ENCODE data around the gene SIRPD.

The SIRPD gene

GRCh38 chr20:1489764-1490436 lies 67.6 kb downstream of the SIRPD start (continued):
- TF ChIP-seq, protein P1, sequence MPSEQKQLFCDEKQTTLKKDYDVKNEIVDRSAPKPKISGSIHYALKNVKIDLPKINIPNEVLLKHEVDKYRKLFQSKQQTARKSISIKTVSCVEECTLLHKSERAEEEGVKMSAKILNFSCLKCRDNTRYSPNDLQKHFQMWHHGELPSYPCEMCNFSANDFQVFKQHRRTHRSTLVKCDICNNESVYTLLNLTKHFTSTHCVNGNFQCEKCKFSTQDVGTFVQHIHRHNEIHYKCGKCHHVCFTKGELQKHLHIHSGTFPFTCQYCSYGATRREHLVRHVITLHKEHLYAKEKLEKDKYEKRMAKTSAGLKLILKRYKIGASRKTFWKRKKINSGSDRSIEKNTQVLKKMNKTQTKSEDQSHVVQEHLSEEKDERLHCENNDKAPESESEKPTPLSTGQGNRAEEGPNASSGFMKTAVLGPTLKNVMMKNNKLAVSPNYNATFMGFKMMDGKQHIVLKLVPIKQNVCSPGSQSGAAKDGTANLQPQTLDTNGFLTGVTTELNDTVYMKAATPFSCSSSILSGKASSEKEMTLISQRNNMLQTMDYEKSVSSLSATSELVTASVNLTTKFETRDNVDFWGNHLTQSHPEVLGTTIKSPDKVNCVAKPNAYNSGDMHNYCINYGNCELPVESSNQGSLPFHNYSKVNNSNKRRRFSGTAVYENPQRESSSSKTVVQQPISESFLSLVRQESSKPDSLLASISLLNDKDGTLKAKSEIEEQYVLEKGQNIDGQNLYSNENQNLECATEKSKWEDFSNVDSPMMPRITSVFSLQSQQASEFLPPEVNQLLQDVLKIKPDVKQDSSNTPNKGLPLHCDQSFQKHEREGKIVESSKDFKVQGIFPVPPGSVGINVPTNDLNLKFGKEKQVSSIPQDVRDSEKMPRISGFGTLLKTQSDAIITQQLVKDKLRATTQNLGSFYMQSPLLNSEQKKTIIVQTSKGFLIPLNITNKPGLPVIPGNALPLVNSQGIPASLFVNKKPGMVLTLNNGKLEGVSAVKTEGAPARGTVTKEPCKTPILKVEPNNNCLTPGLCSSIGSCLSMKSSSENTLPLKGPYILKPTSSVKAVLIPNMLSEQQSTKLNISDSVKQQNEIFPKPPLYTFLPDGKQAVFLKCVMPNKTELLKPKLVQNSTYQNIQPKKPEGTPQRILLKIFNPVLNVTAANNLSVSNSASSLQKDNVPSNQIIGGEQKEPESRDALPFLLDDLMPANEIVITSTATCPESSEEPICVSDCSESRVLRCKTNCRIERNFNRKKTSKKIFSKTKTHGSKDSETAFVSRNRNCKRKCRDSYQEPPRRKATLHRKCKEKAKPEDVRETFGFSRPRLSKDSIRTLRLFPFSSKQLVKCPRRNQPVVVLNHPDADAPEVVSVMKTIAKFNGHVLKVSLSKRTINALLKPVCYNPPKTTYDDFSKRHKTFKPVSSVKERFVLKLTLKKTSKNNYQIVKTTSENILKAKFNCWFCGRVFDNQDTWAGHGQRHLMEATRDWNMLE (tag by site-specific recombination; conservative IDR thresholded peaks at IDR 0.05; ENCODE audit: low read depth) = no peak
- TF ChIP-seq MEIS1 (CRISPR knock-in tag; IDR thresholded peaks at IDR 0.05; ENCODE audit: borderline replicate concordance) (no peak), ZSCAN4 (tag by site-specific recombination; IDR thresholded peaks at IDR 0.05) (no peak), ZNF777 (tag by site-specific recombination; IDR thresholded peaks at IDR 0.05; ENCODE audit: borderline replicate concordance) (no peak), ZBTB48 (tag by site-specific recombination; IDR thresholded peaks at IDR 0.05) (no peak), ZNF529 (tag by site-specific recombination; IDR thresholded peaks at IDR 0.05; ENCODE audit: insufficient replicate concordance) (no peak), WT1 (tag by site-specific recombination; IDR thresholded peaks at IDR 0.05) (no peak), GLIS1 (tag by site-specific recombination; IDR thresholded peaks at IDR 0.05) (no peak), ZNF791 (tag by site-specific recombination; IDR thresholded peaks at IDR 0.05) (no peak), ZNF19 (tag by site-specific recombination; IDR thresholded peaks at IDR 0.05; ENCODE audit: low read depth) (no peak), ZNF24 (tag by site-specific recombination; IDR thresholded peaks at IDR 0.05) (no peak)

GRCh38 chr20:1489325-1489724 lies 68.2 kb downstream of the SIRPD start:
- Histone ChIP-seq H3K9me3 (ENCODE audit: control insufficient read depth, insufficient read depth, low read depth, low read length) (no peaks in the 10 kb centered on the region), H3K4me3 (ENCODE audit: low read depth, low read length) (no peak overlapping the region), H3K4me1 (ENCODE audit: control insufficient read depth, insufficient read depth, low read length) (peaks cover 6% of the 10 kb centered on the region), H3K27ac (ENCODE audit: extremely low read depth, low read depth, low read length) (no peak overlapping the region), H3K36me3 (ENCODE audit: control insufficient read depth in 2 of 2, insufficient read depth in 1 of 2, low read length in 2 of 2) (no peaks in the 10 kb centered on the region)
- ChIA-PET POLR2A (no interaction called here), CTCF (interaction anchor here (0.8 to 2.2 kb wide), 3 partner anchors 14 to 23 kb away, joined by 3 to 15 read pairs (median 5); partner anchors contain the start of gene NSFL1C)
- no peak for TF ChIP-seq ZNF747 (tag by site-specific recombination; IDR thresholded peaks at IDR 0.05)
- TF ChIP-seq, protein P2, sequence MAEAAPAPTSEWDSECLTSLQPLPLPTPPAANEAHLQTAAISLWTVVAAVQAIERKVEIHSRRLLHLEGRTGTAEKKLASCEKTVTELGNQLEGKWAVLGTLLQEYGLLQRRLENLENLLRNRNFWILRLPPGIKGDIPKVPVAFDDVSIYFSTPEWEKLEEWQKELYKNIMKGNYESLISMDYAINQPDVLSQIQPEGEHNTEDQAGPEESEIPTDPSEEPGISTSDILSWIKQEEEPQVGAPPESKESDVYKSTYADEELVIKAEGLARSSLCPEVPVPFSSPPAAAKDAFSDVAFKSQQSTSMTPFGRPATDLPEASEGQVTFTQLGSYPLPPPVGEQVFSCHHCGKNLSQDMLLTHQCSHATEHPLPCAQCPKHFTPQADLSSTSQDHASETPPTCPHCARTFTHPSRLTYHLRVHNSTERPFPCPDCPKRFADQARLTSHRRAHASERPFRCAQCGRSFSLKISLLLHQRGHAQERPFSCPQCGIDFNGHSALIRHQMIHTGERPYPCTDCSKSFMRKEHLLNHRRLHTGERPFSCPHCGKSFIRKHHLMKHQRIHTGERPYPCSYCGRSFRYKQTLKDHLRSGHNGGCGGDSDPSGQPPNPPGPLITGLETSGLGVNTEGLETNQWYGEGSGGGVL (tag by site-specific recombination; IDR thresholded peaks at IDR 0.05) = no peak
- no peak for TF ChIP-seq ZNF341 (tag by site-specific recombination; IDR thresholded peaks at IDR 0.05; ENCODE audit: low read depth)
- TF ChIP-seq ZNF629 (tag by site-specific recombination; IDR thresholded peaks at IDR 0.05) = no peak
- TF ChIP-seq SALL2 (tag by site-specific recombination; IDR thresholded peaks at IDR 0.05; ENCODE audit: borderline replicate concordance) = no peak
- no peak for TF ChIP-seq ZNF174 (tag by site-specific recombination; IDR thresholded peaks at IDR 0.05)
- TF ChIP-seq TCF7L2 (IDR thresholded peaks at IDR 0.05; ENCODE audit: borderline replicate concordance, low read depth, low read length) = no peak
- no peak for TF ChIP-seq ZNF274 (IDR thresholded peaks at IDR 0.05; ENCODE audit: low read length)
- no peak for TF ChIP-seq ZNF274 (tag by site-specific recombination; IDR thresholded peaks at IDR 0.05; ENCODE audit: borderline replicate concordance)
- TF ChIP-seq RBAK (tag by site-specific recombination; IDR thresholded peaks at IDR 0.05) = no peak
- no peak for TF ChIP-seq ZNF19 (tag by site-specific recombination; IDR thresholded peaks at IDR 0.05; ENCODE audit: low read depth)
- TF ChIP-seq ZNF621 (tag by site-specific recombination; IDR thresholded peaks at IDR 0.05) = no peak
- no peak for TF ChIP-seq ZEB2 (tag by site-specific recombination; IDR thresholded peaks at IDR 0.05)
- no peak for TF ChIP-seq ZNF76 (tag by site-specific recombination; IDR thresholded peaks at IDR 0.05; ENCODE audit: borderline replicate concordance, low read depth)
- no peak for TF ChIP-seq ZNF843 (tag by site-specific recombination; IDR thresholded peaks at IDR 0.05)
- no peak for TF ChIP-seq ZNF561 (tag by site-specific recombination; IDR thresholded peaks at IDR 0.05; ENCODE audit: borderline replicate concordance)
- TF ChIP-seq, protein P3, sequence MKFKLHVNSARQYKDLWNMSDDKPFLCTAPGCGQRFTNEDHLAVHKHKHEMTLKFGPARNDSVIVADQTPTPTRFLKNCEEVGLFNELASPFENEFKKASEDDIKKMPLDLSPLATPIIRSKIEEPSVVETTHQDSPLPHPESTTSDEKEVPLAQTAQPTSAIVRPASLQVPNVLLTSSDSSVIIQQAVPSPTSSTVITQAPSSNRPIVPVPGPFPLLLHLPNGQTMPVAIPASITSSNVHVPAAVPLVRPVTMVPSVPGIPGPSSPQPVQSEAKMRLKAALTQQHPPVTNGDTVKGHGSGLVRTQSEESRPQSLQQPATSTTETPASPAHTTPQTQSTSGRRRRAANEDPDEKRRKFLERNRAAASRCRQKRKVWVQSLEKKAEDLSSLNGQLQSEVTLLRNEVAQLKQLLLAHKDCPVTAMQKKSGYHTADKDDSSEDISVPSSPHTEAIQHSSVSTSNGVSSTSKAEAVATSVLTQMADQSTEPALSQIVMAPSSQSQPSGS (tag by site-specific recombination; IDR thresholded peaks at IDR 0.05; ENCODE audit: low read depth) = no peak
- no peak for TF ChIP-seq FEZF1 (tag by site-specific recombination; IDR thresholded peaks at IDR 0.05)
- no peak for TF ChIP-seq ZNF560 (tag by site-specific recombination; IDR thresholded peaks at IDR 0.05; ENCODE audit: borderline replicate concordance)
